ENCODE results near the gene DHODH.
A peak's percentile ranks its signal among the peaks of the same experiment; 100 is the strongest.
"Not testable (repeated sequence)": the region's sequence is repeated elsewhere in the genome, so short reads cannot be mapped to it uniquely, and the experiment has no call there.

The DHODH gene

DNA sequence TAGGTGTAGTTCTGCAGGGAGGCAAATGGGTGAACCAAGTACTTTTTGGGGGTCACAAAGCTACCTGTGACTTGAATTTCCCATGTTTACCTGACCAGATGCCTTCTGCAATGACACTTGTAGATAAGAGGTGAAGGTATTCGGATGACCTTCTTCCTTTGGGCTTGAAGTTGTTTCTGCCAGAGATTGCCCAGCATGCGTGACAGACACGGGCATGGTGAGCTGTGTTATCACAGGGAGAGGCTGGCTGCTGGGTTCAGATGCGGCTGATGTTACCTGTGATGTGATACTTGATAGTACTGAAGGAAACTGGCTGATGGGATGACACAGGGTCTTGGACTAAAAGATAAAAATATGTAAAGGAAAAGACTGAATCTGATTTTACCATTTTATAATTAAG, 22.4 kb upstream of the DHODH start:
- H3K4me3 ChIP-seq (ENCODE audit: low read depth, low read length): no peak overlapping the region
- DNase-seq: no peak
- H3K4me1 ChIP-seq: no peaks in the 10 kb centered on the region
- H3K27me3 ChIP-seq: peaks cover 9% of the 10 kb centered on the region
- H3K9me3 ChIP-seq: no peaks in the 10 kb centered on the region
- TF ChIP-seq, protein P1, sequence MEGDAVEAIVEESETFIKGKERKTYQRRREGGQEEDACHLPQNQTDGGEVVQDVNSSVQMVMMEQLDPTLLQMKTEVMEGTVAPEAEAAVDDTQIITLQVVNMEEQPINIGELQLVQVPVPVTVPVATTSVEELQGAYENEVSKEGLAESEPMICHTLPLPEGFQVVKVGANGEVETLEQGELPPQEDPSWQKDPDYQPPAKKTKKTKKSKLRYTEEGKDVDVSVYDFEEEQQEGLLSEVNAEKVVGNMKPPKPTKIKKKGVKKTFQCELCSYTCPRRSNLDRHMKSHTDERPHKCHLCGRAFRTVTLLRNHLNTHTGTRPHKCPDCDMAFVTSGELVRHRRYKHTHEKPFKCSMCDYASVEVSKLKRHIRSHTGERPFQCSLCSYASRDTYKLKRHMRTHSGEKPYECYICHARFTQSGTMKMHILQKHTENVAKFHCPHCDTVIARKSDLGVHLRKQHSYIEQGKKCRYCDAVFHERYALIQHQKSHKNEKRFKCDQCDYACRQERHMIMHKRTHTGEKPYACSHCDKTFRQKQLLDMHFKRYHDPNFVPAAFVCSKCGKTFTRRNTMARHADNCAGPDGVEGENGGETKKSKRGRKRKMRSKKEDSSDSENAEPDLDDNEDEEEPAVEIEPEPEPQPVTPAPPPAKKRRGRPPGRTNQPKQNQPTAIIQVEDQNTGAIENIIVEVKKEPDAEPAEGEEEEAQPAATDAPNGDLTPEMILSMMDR (IDR thresholded peaks at IDR 0.05; ENCODE audit: low read depth, low read length): no peak
- no peaks in the 10 kb centered on the region for H3K36me3 ChIP-seq

DNA sequence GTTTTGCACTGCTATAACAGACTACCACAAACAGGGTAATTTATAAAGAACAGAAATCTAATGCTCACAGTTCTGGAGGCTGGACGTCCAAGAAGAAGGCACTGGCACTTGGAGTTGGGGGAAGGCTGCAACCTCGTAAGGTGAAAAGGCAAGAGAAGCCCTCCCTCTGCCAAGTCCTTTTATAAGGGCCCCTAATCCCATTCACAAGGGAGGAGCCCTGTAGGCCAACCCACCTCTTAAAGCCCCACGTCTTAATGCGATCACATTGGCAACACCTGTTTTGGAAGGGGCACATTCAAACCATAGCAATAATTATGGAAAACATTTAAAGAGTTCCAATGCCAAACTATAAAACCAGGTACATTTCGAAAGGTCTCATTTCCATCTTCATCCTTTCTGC, 13.5 kb upstream of the DHODH start:
- Histone ChIP-seq H3K4me3 (ENCODE audit: low read depth, low read length) (no peak overlapping the region), H3K27me3 (peaks cover 26% of the 10 kb centered on the region), H3K4me1 (no peaks in the 10 kb centered on the region), H3K36me3 (no peaks in the 10 kb centered on the region), H3K9me3 (no peaks in the 10 kb centered on the region)
- no peak for DNase-seq
- TF ChIP-seq, protein P1 (IDR thresholded peaks at IDR 0.05; ENCODE audit: low read depth, low read length): no peak

DNA sequence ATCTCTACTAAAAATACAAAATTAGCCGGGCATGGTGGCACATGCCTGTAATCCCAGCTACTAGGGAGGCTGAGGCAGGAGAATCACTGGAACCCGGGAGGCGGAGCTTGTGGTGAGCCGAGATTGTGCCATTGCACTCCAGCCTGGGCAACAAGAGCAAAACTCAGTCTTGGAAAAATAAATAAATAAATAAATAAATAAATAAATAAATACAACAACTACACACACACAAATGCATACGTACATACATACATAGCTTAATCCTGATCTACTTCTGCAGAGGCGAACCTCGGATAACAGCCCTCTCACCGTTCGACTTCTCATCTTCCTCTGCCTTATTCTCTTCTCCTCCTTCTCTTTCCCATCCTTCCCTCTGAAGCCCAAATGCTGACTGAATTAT, 11.0 kb upstream of the DHODH start:
- not testable (repeated sequence) for H3K27me3 ChIP-seq; H3K4me3 ChIP-seq (ENCODE audit: low read depth, low read length); DNase-seq; H3K4me1 ChIP-seq; H3K9me3 ChIP-seq; H3K36me3 ChIP-seq

DNA sequence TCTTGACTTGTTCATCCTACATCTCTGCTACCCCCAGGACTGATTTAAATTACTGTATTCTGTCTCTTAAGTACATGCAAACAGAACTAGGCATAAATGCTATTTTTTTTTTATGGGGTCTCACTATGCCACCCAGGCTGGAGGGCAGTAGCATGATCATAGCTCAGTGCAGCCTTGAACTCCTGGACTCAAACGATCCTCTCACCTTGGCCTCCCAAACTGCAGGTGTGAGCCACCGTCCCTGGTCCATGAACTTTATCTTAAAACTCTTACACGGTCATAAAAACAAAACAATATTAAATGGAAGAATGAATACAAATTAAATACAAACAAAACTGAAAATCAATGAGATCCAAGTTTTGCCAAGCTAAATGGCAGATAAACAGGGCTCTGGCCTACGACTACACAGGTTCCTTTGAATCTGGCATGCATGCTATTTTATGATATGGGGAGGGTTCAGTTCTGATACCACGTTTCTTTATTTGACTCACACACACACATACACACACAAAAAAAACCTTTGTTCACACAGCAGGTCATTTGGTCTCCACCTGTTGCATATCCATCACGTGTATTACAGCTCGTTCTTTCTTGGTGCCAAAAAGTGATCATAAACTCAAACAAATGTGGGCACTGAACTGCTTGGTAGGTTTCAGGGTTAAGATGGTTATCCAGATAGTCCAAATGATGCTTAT, 7.2 kb upstream of the DHODH start:
- TF ChIP-seq, protein P1 (IDR thresholded peaks at IDR 0.05; ENCODE audit: low read depth, low read length): no peak
- no peaks in the 10 kb centered on the region; the same call in 1 of the 2 replicates for H3K27me3 ChIP-seq
- DNase-seq: no peak
- H3K4me1 ChIP-seq: no peaks in the 10 kb centered on the region
- H3K36me3 ChIP-seq: no peaks in the 10 kb centered on the region
- H3K9me3 ChIP-seq: no peaks in the 10 kb centered on the region
- no peak overlapping the region for H3K4me3 ChIP-seq (ENCODE audit: low read depth, low read length)

DNA sequence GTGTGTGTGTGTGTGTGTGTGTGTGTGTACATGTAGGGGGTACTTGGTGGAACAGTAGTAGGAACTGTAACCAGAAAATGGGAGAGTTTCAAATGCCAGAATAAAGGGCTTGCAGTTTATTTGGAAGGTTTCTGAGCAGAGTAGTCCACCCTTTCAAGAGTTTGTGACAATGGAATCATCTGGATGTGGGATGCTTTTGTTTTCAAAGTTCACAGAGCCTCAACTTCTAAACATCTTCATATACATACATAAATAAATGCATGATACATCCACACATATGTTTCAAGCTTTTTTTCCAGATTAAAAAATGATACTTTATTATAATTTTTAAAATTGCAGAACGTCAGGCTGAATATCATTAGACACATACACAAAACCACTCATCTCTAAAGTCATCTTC, 5.9 kb upstream of the DHODH start:
- no peaks in the 10 kb centered on the region for H3K27me3 ChIP-seq
- H3K36me3 ChIP-seq: no peaks in the 10 kb centered on the region
- no peak for DNase-seq
- H3K4me1 ChIP-seq: no peaks in the 10 kb centered on the region
- no peak overlapping the region for H3K4me3 ChIP-seq (ENCODE audit: low read depth, low read length)
- H3K9me3 ChIP-seq: no peaks in the 10 kb centered on the region
- TF ChIP-seq, protein P1 (IDR thresholded peaks at IDR 0.05; ENCODE audit: low read depth, low read length): no peak

DNA sequence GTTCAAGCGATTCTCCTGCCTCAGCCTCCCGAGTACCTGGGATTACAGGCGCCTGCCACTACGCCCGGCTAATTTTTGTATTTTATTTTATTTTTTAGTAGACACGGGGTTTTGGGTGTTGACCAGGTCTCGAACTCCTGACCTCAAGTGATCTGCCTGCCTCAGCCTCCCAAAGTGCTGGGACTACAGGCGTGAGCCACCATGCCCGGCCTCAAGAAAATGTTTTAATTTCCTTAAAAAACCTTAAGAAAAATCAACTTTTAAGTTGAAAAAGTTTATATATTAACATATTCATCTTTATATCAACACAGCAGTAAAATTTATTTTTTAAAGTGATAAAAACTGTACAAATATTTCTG, 500 bp upstream of the DHODH start:
- H3K36me3 ChIP-seq, H3K27me3 ChIP-seq, H3K4me1 ChIP-seq, H3K9me3 ChIP-seq, DNase-seq: not testable (repeated sequence)
- peak overlapping the region; percentile 36 for H3K4me3 ChIP-seq (ENCODE audit: low read depth, low read length)

DNA sequence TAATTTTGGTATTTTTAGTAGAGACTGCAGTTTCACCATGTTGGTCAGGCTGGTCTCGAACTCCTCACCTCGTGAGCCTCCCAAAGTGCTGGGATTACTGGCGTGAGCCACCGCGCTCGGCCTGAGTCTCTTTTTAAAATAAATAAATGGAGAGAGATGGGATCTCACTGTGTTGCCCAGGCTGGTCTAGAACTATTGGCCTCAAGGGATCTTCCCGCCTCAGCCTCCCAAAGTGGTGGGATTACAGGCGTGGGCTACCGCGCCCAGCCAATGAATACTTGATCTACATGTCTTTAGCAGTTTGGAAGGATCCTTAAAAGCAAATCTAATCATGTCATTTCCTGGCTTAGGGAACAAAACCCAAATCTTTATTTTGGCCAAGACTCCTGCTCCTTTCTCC, 1.2 kb downstream of the DHODH start:
- no peaks in the 10 kb centered on the region for H3K4me1 ChIP-seq
- H3K27me3 ChIP-seq: no peaks in the 10 kb centered on the region
- H3K4me3 ChIP-seq (ENCODE audit: low read depth, low read length): no peak overlapping the region
- no peaks in the 10 kb centered on the region for H3K9me3 ChIP-seq
- TF ChIP-seq, protein P1 (IDR thresholded peaks at IDR 0.05; ENCODE audit: low read depth, low read length): no peak
- DNase-seq: no peak
- peaks cover 7% of the 10 kb centered on the region; the same call in 1 of the 2 replicates for H3K36me3 ChIP-seq

Data from BE2C (cell line).